ENCODE measurements around the gene HOXC11.

DNA sequence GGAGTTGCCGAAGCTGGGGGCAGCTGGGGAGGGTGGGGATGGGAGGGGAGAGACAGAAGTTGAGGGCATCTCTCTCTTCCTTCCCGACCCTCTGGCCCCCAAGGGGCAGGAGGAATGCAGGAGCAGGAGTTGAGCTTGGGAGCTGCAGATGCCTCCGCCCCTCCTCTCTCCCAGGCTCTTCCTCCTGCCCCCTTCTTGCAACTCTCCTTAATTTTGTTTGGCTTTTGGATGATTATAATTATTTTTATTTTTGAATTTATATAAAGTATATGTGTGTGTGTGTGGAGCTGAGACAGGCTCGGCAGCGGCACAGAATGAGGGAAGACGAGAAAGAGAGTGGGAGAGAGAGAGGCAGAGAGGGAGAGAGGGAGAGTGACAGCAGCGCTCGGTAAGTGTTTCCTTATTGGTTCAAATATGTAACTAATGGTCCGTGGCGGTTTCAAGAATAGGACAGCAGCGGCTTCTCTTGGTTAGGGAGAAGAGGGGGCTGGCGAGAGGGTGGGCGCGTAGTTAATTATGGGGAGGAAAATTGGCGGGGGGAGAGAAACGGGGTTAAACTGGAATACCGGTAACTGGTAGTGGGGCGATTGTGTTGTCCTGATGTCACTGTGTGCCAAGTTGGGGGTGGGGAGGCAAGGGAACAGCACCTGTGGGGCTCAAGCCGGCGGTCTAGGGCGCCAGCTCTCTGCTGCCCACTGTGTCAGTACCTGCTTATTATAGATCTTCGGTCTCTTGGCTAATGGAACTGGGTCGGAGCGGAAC is 44.3 kb downstream of the HOXC11 start:
- TF ChIP-seq TAF1 (IDR thresholded peaks at IDR 0.05; ENCODE audit: borderline replicate concordance, low read depth, low read length), result no peak
- no peak for TF ChIP-seq POLR2A (IDR thresholded peaks at IDR 0.05; ENCODE audit: low read depth, low read length)
- no peak for TF ChIP-seq POLR2AphosphoS5 (IDR thresholded peaks at IDR 0.05; ENCODE audit: low read depth, low read length)

Data from GM12892 (cell line).